ENCODE measurements around the gene PCK2.

- TF ChIP-seq CTCF (IDR thresholded peaks at IDR 0.05; ENCODE audit: low read length) = no peak
- no peak for TF ChIP-seq EZH2phosphoT487 (IDR thresholded peaks at IDR 0.05; ENCODE audit: low read length)
- TF ChIP-seq EZH2 (optimal IDR thresholded peaks at IDR 0.05; ENCODE audit: low read depth, low read length) = no peak
Measured at GRCh38 chr14:24059841-24060388, 34.2 kb upstream of the PCK2 start.
